A549 treated with CpdA at 1 μM for 4 hours (cell line): Measurements from ENCODE around the gene EDN3. TPM values are rescaled to one million over a fixed set of nuclear protein-coding genes. Genes with fewer than 3 reads are reported as not detected.

ENCODE experiments used
- total RNA-seq: library from RNA; stranded (reverse); fragments of 200-300 nt; extraction: Qiagen RNA extraction; gene quantifications from 5 replicates; pipeline ENCODE4 v1.2.3, GENCODE V29; 2022; ENCODE audit warnings: low read depth

Gene EDN3, protein sequence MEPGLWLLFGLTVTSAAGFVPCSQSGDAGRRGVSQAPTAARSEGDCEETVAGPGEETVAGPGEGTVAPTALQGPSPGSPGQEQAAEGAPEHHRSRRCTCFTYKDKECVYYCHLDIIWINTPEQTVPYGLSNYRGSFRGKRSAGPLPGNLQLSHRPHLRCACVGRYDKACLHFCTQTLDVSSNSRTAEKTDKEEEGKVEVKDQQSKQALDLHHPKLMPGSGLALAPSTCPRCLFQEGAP
- 0.03 to 0.10 TPM (median 0.08 TPM) in 3 of 5 replicates, not detected in the others for total RNA-seq

DNA sequence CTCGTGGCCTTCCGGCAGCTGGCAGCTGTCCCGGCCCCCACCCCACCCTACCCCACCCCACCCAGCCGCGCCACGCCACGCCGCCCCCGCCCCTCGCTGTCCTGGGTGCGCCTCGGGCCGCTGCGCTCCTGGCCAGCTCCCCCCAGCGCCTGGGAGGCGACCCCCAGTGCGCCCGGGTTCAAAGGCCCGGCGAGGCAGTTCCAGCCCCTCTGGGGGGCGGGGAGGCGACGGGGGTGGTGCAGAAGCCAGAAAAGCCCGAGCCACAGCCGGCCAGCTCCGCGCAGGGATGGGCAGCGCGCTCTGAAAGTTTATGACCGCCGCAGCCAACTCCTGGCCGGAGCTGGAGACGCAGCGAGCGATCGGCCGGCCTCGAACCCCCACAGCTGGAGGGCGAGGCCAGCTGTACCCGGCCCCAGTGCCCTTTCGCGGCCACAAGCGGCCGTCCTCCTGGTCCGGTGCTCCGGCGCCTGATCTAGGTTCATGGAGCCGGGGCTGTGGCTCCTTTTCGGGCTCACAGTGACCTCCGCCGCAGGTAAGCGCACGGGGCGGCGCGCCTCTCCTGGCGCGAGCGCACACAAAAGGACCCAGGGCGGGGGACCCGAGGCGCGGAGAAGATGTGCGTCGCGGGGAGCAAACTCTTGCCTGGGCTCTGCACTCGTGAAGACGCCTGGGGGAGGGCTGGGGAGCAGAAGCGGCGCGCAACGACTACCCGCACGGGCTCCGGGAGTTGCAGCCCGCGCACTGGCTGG is at the start of gene EDN3:
TSS of gene EDN3 (plus strand) at position 279 of the 749 bp plus-strand sequence. CDS start at position 481, 202 bp downstream.

Other genes starting within 250 kb of the EDN3 start
- gene ZNF831, start 136.8 kb upstream of the EDN3 start, total RNA-seq, result not detected in 5 replicates